ENCODE results near the gene GOLGA1.
A peak's percentile ranks its signal among the peaks of the same experiment; 100 is the strongest.

GOLGA1 gene

DNA sequence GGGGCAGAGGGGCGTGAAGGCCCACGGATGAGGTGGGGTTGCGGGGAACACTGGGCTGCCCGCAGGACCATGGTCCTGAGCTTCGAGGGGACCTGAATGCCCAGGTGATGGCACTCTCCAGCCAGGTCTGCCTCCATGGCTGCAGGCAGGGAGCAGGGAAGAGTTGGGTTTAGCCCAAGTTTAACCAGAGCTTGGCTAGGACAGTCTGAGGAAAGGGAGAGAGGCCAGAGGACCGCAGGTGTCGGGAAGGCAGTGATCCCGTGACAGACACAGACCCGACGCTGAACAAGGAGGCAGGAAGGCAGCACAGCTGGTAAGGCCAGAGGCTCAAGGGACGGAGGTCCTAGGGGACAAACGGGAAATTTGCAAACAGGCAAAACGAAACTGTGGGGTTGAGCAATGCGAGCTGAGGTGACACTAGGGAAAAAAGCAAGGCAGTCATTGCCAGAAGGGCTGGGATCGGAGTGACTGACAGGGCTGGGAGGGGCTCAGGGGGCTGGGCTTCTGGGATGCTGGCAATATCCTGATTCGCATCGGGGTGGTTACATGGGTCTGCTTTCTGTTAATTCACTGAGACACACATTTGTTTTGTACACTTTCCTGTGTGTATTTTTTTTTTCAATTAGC, 53.9 kb downstream of the GOLGA1 start:
- no peak for DNase-seq (ENCODE audit: low read depth in 2 of 3, low spot score in 1 of 3)

DNA sequence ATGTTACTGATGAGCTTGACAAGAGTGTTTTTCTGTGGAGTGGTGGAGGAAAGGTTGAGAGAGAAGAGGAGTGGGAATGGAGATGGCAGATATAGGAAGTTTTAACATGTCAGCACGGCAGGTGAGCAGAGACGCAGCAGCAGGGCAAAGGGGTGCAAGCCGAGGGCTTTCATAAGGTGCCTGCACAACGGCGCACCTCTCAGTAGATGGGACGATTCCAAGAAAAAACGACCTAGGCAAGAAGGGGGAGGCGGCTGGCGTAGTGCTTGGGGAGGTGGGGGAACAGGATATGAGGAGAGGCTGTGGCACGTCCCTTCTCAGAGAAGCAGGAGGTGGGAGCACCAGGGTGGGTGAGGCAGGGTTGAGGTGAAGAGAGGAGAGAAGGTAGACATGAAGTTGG, 54.4 kb downstream of the GOLGA1 start:
- no peak for DNase-seq (ENCODE audit: low read depth in 2 of 3, low spot score in 1 of 3)

DNA sequence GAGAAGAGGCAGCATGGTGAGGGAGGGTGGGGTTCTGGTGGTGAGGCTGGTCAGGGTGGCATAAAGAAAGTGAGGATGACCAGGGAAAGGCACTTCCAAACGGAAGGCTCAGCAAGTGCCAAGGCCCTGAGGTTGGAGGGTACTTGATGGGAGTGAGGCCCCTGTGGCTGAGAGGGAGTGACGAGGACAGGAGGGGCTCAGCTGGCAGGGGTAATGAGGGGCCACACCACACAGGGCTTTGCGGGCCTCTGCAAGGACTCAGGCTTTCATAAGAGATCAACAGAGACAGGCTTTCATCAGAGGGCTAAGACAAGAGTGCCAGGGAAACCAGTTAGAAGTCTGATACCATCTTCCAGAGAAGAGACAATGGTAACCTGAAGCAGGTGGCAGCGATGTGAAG, 55.3 kb downstream of the GOLGA1 start:
- DNase-seq (ENCODE audit: low read depth in 2 of 3, low spot score in 1 of 3), result no peak

DNA sequence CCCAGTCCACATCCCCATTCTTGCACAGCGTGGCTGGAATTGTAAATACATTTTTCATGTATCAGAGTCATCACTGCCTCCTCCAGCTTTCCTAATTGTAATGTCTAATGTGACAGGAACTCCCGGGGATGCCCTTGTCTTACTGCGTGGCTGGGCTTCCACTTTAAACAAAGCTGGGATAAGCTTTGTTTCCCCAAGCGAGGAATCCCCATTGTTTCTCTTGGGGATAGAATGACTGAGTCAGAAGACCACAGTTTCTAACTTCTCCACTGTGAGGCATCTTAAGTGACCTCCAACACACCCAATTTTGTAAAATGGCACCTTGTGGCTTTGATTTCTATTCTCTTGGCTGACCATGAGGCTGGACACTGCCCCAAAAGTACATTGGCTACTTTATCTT, 56.5 kb downstream of the GOLGA1 start:
- DNase-seq (ENCODE audit: low read depth in 2 of 3, low spot score in 1 of 3), result no peak

DNA sequence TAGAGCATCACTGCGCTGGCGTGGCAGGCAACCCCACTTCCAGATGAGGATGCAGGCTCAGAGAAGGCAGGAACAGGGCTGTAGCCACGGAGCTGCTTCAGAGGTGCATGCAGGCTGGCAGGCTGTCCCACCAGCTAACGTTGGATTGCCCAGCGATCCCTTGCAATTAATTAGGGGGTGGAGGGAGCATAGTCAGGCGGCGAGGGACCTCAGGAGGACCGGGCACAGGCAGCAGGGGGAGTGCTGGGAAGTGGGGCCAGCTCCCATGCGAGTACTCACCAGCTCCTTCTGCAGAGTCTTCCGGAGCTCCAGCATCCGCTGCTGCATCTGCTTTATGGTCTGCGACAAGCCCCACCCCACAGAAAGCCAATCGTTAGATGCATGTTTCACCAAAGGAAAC, 58.7 kb downstream of the GOLGA1 start:
- DNase-seq (ENCODE audit: low read depth in 2 of 3, low spot score in 1 of 3), result no peak

DNA sequence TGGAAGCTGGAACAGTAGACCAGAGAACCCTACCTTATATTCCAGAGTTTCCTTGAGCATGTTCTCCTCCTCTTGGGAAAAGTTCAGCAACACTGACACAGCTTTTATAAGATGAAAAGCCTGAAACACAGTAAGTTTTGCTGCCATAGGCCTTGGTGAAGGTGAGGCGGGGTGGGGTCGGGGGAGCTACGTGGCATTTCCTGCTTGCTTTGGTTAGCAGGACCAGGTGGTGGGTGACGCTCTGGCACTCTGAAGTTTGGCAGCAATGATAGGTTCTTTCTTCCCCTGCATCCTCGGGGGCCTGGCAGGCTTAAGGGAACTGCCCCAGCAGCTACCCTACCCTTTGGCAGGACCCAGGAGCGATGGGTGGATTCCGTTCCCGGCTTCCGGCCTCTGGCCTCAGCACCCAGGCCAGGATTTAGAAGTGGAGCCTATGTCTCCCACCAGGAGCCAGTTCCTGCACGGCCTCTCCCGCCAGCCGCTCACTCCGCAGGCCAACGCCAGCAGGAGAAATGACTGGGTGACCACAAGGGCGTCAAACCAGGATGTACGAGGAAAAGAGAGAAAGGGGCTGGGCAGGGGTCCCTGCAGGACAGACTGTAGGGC, 59.6 kb downstream of the GOLGA1 start:
- no peak for DNase-seq (ENCODE audit: low read depth in 2 of 3, low spot score in 1 of 3)

DNA sequence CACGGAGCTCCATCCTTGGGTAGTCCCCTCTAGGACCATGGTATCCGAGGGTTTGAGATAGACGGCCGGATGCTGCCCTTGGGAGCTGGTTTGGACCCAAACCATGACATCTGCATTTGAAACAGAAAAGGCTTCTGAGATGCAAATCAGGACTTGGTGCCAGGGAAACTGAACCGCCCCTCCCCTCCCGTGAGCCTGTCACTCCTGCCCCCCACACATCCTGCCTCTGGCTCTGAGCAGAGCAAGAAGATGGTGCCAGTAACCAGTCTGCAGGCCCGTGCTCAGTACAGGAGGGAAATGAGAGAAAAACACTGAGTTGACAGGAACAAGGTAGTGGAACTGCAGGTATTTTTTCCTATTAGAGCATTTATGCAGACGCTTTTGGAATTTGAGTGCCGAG, 60.4 kb downstream of the GOLGA1 start:
- no peak for DNase-seq (ENCODE audit: low read depth in 2 of 3, low spot score in 1 of 3)

DNA sequence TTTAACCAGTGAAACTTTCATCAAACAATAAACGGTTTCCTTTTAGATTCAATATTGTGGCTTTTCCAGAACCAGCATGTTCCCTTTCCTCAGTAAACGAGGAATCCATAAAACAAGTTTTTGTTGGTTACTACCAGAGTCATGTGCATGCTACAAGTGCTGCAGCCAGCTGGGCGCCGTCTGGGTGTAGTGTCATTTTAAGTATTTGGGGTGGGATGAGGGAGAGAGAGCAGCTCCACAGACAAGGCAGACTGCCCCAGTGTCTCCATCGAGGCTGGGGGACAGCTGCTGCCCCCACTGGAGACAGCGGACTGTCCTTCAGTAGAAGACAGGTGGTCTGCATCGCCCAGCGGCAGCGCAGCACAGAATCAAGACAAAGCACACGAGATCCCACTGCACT, 61.7 kb downstream of the GOLGA1 start:
- no peak for DNase-seq (ENCODE audit: low read depth in 2 of 3, low spot score in 1 of 3)

DNA sequence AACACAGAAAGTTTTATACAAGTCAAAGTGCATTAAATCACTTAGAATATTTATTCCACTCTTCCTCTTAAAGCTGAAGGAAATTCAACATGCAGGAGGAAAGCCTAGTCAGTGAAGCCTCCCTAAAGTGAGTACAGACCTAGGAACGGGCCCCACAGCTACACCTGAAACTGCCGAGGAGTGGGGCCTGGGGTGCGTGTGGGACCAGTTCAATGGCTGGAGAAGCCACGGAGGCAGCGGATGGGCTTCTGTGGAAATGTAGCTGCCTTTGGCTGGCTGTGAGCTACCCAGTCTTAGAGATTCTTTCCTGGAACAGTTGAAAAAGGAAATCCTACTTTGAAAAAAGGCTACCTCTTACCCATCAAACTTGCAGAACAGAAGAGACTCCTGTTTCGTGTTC, 62.4 kb downstream of the GOLGA1 start:
- no peak for DNase-seq (ENCODE audit: low read depth in 2 of 3, low spot score in 1 of 3)

DNA sequence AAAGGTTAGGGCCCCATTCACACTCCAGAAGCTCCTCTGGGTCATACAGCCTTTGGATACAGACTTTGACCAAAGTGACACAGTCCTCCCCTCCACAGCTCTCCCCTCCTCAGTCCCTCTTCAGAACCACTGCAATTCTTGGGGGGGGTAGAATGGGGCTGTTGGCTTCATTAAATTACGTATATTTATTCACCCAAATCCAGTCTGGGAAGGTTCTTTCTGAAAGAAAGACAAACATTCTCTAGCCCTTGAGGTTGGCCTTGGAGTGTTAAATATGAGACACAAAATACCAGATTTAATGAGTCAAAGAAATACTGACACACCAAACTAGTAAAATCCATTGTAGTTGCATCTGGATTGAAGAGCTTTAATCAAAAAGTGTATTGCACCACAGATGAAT, 62.9 kb downstream of the GOLGA1 start:
- DNase-seq (ENCODE audit: low read depth in 2 of 3, low spot score in 1 of 3), result no peak

DNA sequence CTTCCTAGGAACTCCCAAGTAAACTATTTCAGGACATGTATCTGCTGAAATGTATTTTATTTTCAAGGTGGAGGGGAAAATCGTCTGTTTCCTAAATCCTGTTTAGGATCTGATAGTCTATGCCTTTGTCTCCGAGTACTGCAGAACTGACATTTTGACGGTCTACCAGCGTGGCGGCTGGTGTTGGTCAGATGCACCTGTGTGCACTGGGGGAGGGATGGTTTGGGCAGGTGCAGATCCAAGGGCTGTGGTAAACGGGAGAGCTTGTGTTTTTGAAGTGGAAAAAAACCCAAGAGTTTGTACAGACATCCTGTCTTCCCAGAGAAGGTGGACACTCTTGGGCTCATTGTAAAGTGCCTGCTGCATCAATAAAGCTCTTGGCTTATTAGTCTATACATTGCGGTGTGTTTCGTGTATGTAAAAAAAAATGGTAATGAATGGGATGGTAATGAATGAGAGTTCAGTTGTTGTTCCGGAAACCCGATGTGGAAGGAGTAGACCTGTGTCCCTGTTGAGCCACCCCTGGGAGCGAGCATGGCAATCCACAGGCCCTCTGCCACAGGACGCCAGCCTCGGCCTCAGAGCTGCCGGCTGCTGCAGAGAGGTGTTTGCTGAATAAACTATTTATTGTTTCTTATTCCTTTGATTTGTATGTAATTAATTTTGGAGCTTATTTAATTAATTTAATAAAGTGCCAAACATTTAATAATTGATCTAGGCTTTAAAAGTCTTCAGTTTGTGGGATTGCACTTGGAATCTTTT, 63.7 kb downstream of the GOLGA1 start:
- no peak for DNase-seq (ENCODE audit: low read depth in 2 of 3, low spot score in 1 of 3)

DNA sequence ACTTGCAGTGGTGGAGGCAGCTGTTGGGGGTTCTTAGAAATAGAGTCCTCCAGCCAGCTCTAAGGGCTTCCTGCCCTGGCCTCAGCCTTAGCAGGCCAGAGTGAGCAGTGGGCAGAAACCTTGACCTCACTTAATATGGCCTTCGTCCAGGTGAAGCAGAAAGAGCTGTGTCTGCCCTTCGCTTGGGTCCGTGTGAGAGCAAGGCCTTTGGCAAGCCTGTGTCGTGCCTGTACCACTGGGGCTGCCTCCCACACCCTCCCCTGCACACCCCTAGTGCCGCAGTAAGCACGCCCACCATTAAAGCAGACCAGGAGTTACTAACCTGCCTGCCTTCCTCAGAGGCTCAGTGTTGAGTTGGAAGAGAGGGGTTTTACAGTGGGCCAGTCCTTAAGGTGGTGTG, 65.4 kb downstream of the GOLGA1 start:
- no peak for DNase-seq (ENCODE audit: low read depth in 2 of 3, low spot score in 1 of 3)

DNA sequence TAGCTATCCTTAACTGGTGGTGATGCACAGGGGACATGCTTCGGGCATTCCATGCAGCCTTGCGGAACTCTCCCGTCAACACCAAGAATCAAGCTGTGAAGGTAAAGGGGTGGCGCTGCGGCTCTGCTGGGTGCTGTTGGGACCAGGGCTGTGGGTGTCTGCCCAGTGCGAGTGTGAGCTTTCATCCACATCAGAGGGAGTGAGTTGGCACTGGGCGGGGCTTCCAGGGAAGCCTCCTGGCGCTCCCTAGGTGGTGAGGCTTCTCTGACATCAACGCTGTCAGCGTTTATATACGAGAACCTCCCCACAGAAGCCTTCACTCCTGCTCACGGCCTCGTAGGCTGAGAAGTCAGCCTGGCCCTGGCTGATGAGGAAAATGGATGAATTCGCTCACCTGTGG, 67.2 kb downstream of the GOLGA1 start:
- DNase-seq (ENCODE audit: low read depth in 2 of 3, low spot score in 1 of 3), result no peak

DNA sequence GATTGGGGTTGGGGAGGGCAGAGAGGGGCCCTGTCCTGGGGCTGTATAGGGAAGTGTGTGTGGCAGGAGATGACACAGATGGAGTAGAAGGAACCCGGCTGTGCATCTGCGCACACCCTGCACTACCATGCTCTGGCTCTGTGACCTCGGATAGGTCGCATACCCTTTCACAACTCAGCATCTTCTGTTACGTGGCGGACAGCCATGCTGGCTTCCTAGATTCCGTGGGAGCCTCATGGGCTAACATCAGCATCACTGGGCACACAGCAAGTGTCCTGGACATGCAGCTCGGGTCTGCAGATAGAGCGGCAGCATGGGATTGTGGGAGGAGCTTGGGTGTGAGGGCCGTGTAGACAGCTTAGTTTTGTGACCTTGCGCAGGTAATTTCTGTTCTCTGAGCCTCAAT, 69.7 kb downstream of the GOLGA1 start:
- no peak for DNase-seq (ENCODE audit: low read depth in 2 of 3, low spot score in 1 of 3)

DNA sequence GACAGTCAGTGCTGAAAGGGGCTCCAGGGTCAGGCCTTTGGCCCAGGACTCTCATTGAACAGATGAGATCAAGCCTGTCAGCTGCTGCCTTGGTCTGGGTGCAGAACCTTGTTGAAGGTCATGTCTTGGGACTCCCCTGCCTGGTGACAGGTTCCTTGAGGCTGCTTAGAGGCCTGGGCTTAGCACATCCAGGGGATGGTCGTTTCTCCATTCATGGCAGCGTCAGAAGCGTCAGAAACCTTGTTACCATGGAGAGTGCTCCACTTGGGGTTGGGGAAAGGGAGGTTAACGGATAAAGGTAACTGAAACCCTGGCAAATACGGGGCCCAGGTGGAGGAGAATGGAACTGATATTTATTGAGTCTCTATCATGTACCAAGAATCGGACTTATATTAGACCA, 70.2 kb downstream of the GOLGA1 start:
- DNase-seq (ENCODE audit: low read depth in 2 of 3, low spot score in 1 of 3), result no peak

DNA sequence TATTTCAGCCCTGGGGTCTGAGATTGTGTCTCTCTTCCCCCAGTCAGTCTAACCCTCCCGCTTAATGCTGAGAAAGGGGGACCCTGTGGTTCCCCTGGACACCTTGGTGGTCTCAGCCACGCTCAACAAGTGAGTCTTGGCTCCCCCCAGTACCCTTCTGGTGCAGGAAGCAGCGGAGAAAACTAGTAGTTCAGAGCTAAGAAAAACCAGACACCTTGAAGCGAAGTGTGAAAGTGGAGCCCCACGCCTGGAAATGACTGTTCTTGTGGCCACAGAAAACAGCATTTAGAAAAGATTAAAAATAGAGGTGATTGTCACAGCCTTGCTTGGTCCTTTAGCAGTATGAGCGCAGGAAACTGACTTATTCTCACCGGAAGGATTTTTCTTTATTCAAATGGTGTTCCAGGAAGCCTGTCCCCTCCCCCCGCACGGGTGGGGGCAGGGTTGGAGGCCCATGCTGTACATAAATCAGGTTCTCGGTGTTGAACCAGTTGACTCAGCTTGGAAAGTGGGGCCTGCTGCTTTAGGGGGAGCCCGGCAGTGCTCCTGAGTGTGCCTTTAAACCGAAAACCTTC, 70.8 kb downstream of the GOLGA1 start:
- DNase-seq (ENCODE audit: low read depth in 2 of 3, low spot score in 1 of 3), result peak; percentile 84 to 93 (median 89)

DNA sequence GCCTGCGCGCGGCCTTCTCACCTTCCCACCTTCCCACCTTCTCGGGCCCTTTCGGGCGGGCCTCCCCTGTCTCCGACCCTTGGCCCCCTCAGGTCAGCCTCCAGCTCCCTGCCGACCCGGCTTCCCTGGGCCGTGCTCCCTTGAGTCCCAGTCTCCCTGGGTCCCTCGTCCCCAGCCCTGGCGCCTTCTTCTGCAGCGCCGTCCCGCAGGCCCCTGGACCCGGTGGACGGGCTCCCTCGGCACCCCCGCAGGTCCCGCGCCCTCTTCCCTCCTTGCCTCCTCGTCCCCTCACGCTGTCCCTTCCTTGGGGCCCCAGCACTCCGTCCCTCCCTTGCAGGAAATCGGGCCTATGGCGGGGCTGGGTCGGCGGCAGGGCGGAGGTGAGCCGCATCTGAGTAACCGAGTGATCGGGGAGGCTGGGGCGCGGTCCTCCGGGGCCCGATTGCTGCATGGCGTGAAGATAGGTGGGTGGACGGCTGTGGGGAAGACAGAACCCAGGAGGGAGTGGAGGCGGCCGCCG, 71.4 kb downstream of the GOLGA1 start:
- DNase-seq (ENCODE audit: low read depth in 2 of 3, low spot score in 1 of 3), result no peak

DNA sequence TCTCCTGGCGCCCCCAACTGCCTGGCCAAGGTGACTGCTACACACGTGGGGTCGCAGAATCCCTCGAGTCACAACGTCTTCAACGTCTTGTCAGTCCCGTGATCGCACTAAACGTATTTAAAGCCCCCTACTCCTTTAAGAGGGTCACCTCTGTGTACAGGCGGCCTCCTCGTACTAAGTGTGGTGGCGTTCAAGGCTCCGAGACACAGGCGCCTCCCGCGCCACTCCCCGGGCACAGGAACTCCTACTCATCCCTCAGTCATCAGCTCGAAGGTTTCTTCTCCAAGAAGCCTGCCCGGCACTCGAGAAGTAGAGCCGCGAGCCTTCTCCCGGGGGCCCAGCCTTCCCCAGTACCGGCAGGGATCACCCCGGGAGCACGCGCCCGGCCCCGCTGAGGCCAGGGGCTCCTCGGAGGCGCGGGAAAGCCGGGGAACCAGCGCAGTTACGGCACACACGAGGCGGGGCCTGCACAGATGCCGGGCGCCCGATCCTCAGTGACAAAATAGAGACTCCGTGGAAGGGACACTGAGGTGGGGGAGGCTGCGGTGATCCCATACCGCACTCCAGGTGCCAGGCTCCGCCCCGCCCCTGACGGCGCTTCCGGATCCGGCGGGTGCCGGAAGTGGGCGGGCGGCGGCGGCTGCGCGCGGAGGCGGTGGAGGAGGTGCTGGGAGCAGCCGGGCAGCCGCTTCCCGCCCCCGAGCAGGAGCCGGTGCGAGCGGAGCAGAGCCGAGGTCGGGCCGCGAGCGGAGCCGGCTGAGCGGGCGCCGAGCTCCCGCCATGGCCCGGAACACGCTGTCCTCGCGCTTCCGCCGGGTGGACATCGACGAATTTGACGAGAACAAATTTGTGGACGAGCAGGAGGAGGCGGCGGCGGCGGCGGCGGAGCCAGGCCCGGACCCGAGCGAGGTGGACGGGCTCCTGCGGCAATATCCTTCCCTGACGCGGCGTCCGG, 72.1 kb downstream of the GOLGA1 start:
- peak; percentile 86 to 93 (median 89) for DNase-seq (ENCODE audit: low read depth in 2 of 3, low spot score in 1 of 3)

DNA sequence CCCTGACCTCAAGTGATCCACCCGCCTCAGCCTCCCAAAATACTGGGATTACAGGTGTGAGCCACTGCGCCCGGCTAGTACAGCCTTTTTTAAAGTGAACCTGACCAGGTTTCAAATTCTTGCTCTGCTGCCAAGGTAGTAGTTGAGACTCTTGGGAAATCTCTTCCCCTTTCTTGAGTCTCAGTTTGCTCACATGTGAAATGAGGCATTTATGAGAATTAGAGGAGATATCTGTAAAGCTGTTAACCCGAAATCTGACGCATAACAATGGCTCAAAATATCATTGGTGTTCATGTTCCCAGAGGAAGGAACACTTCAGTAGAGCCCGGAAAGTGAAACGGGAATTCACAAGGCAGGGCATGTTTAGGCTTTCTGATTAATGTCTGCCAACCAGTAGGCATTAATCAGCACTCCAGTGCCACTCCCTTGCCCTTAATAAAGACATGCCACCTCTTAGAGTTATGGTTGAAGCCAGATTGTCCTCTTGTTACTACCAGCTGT, 77.5 kb downstream of the GOLGA1 start:
- DNase-seq (ENCODE audit: low read depth in 2 of 3, low spot score in 1 of 3), result no peak

DNA sequence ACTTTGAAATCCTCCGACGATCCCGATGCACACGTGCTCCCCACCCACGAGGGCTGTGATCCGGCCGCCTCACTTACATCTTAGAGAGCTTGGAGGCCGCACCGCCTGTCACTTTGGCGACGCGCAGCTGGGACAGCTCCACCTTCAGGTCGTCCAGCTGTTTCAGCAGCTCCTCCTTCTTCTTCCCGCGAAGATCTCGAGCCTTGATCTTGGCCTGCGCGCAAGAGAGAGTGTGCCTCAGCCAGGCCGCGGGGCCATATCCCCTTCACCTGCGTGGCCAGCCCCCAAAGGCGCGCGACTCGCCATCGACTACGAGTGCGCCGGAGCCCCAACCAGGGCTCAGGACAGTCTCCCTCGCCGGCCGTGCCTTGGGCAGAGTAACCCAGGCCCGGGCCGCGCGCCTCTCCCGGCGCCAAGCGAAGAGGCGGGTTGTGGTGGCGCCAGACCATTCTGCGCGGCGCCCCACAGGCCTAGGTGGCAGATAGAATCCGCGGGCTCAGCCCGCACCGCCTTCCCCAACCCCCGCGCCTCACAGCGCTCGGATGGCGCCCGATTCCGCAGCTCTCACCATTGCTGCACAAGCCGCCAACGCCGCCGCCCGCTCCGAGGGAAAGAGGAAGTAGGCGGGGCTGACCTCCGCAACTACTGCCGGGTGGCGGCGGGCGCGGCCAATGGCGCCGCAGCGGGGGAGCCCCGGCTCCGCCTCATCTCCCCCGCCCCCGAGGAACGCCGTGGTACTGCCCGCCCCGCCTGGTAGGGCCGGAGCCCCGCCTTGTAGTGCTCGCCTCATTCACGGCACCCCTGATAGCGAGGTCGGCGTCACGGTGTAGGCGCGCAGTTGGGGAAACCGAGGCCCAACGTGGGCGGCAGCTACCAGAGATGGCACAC, 79.3 kb downstream of the GOLGA1 start, which contains the start of the genes ARPC5L and RPL35:
Gene ARPC5L, plus strand, starts transcription at position 789 of the 888 bp plus-strand sequence. CDS start 7,161 bp downstream, outside the sequence.
Gene RPL35, minus strand, starts transcription at position 616 of the 888 bp plus-strand sequence. Its CDS starts 45 bp downstream, at position 571.
- peak; percentile 88 to 96 (median 89) for DNase-seq (ENCODE audit: low read depth in 2 of 3, low spot score in 1 of 3)

Measured in stimulated activated CD4-positive, alpha-beta T cell treated with anti-CD3 and anti-CD28 coated beads, Interleukin-12 subunit alpha, Interleukin-12 subunit beta, amount 100 ng/mL, for 48 hours (primary cell).